H9 (cell line): ENCODE results near the gene DENND1A. TPM values are rescaled to one million over a fixed set of nuclear protein-coding genes. Genes with fewer than 3 reads are reported as not detected.
A peak's percentile ranks its signal among the peaks of the same experiment; 100 is the strongest.

Experiments used
- DNase-seq: peaks from one replicate; pipeline ENCODE4 v3.0.0-alpha.2; 2017
- H2AFZ ChIP-seq: one replicate; pipeline ENCODE4 v1.6.1; 2013; ENCODE audit warnings: mild to moderate bottlenecking, low read length, control low read depth, moderate library complexity
- H2AK5ac ChIP-seq: 2 replicates; pipeline ENCODE4 v1.6.1; 2013; ENCODE audit warnings: low read length, control low read depth, mixed read lengths; ENCODE audit not compliant: insufficient read length
- H2BK120ac ChIP-seq: one replicate; pipeline ENCODE4 v1.6.1; 2013; ENCODE audit warnings: low read depth, mild to moderate bottlenecking, low read length, control low read depth, inconsistent platforms; ENCODE audit not compliant: poor library complexity, severe bottlenecking
- H2BK12ac ChIP-seq: 2 replicates; pipeline ENCODE4 v1.6.1; 2013; ENCODE audit warnings: low read length, control low read depth, mixed read lengths, low read depth; ENCODE audit not compliant: insufficient read length
- H2BK15ac ChIP-seq: 2 replicates; pipeline ENCODE4 v1.6.1; 2013; ENCODE audit warnings: low read depth, low read length, control low read depth
- H2BK20ac ChIP-seq: one replicate; pipeline ENCODE4 v1.6.1; 2013; ENCODE audit warnings: low read depth, mild to moderate bottlenecking, low read length, control low read depth, inconsistent platforms; ENCODE audit not compliant: poor library complexity, severe bottlenecking
- H2BK5ac ChIP-seq: 2 replicates; pipeline ENCODE4 v1.6.1; 2013; ENCODE audit warnings: low read length, control low read depth, mixed read lengths; ENCODE audit not compliant: insufficient read length
- H3K14ac ChIP-seq: 2 replicates; pipeline ENCODE4 v1.6.1; 2013; ENCODE audit warnings: low read length, control low read depth; ENCODE audit not compliant: insufficient read depth
- H3K18ac ChIP-seq: 2 replicates; pipeline ENCODE4 v1.6.1; 2013; ENCODE audit warnings: low read depth, mild to moderate bottlenecking, mixed read lengths, low read length, control low read depth; ENCODE audit not compliant: insufficient read length
- H3K23ac ChIP-seq: 2 replicates; pipeline ENCODE4 v1.6.1; 2013; ENCODE audit warnings: low read length, control low read depth, mixed read lengths, low read depth; ENCODE audit not compliant: insufficient read length
- H3K23me2 ChIP-seq: 2 replicates; pipeline ENCODE4 v1.6.1; 2013; ENCODE audit warnings: low read depth, mild to moderate bottlenecking, mixed read lengths, low read length, control low read depth; ENCODE audit not compliant: insufficient read length, poor library complexity, severe bottlenecking
- H3K27ac ChIP-seq: 2 replicates; pipeline ENCODE4 v1.5.1; 2013; ENCODE audit warnings: low read length, control low read depth, mixed read lengths, low read depth; ENCODE audit not compliant: insufficient read length
- H3K27me3 ChIP-seq: 2 replicates; pipeline ENCODE4 v1.6.1; 2013; ENCODE audit warnings: low read length, control low read depth, inconsistent platforms; ENCODE audit not compliant: insufficient read depth
- H3K4ac ChIP-seq: 2 replicates; pipeline ENCODE4 v1.6.1; 2013; ENCODE audit warnings: low read depth, mild to moderate bottlenecking, control low read depth, inconsistent platforms, low read length, moderate library complexity
- H3K4me1 ChIP-seq: 2 replicates; pipeline ENCODE4 v1.6.1; 2013; ENCODE audit warnings: low read length, control low read depth, inconsistent platforms; ENCODE audit not compliant: insufficient read depth
- H3K4me2 ChIP-seq: 2 replicates; pipeline ENCODE4 v1.6.1; 2013; ENCODE audit warnings: low read length, control low read depth, mixed read lengths; ENCODE audit not compliant: insufficient read length, insufficient read depth
- H3K56ac ChIP-seq: 2 replicates; pipeline ENCODE4 v1.6.1; 2013; ENCODE audit warnings: low read depth, mild to moderate bottlenecking, mixed read lengths, low read length, control low read depth; ENCODE audit not compliant: insufficient read length
- H3K79me1 ChIP-seq: 2 replicates; pipeline ENCODE4 v1.6.1; 2013; ENCODE audit warnings: low read depth, mild to moderate bottlenecking, moderate library complexity, low read length, control low read depth, inconsistent platforms; ENCODE audit not compliant: insufficient read depth, poor library complexity, severe bottlenecking
- H3K79me2 ChIP-seq: 2 replicates; pipeline ENCODE4 v1.6.1; 2013; ENCODE audit warnings: low read length, control low read depth, inconsistent platforms; ENCODE audit not compliant: insufficient read depth
- H3K9ac ChIP-seq: 2 replicates; pipeline ENCODE4 v1.6.1; 2013; ENCODE audit warnings: low read length, control low read depth, mixed read lengths; ENCODE audit not compliant: insufficient read length; ENCODE audit errors: extremely low read depth
- H3K9me3 ChIP-seq: one replicate; pipeline ENCODE4 v1.6.1; 2013; ENCODE audit warnings: low read depth, low read length, inconsistent platforms; ENCODE audit not compliant: control insufficient read depth
- H3T11ph ChIP-seq: one replicate; pipeline ENCODE4 v1.6.1; 2013; ENCODE audit warnings: mild to moderate bottlenecking, low read length, control low read depth, inconsistent platforms
- H4K20me1 ChIP-seq: one replicate; pipeline ENCODE4 v1.6.1; 2013; ENCODE audit not compliant: control insufficient read depth, insufficient read length, insufficient read depth
- H4K5ac ChIP-seq: 2 replicates; pipeline ENCODE4 v1.6.1; 2013; ENCODE audit warnings: low read depth, mild to moderate bottlenecking, mixed read lengths, low read length, control low read depth; ENCODE audit not compliant: insufficient read length
- H4K8ac ChIP-seq: replicated peaks from 2 replicates; pipeline ENCODE4 v1.6.1; 2013; ENCODE audit warnings: low read length, control low read depth, mixed read lengths, low read depth; ENCODE audit not compliant: insufficient read length
- H4K91ac ChIP-seq: 2 replicates; pipeline ENCODE4 v1.6.1; 2013; ENCODE audit warnings: low read depth, mild to moderate bottlenecking, moderate library complexity, mixed read lengths, low read length, control low read depth; ENCODE audit not compliant: insufficient read length
- H3K27ac Mint-ChIP-seq, 3 experiments: 2 replicates in 2 of 3; 3 replicates in 1 of 3; pipeline ENCODE4 v1.8.0; 2020 to 2021; ENCODE audit warnings: mixed read lengths in 3 of 3, mild to moderate bottlenecking in 1 of 3, moderate library complexity in 1 of 3
- H3K27me3 Mint-ChIP-seq: 2 replicates; pipeline ENCODE4 v1.8.0; 2021; ENCODE audit warnings: low read depth, mild to moderate bottlenecking, moderate library complexity, mixed read lengths
- H3K36me3 Mint-ChIP-seq, 3 experiments: 2 replicates in 2 of 3; 3 replicates in 1 of 3; pipeline ENCODE4 v1.8.0; 2020 to 2021; ENCODE audit warnings: low read depth in 3 of 3, mixed read lengths in 3 of 3; ENCODE audit not compliant: insufficient read depth in 1 of 3
- H3K4me1 Mint-ChIP-seq, 2 experiments: 2 replicates each; pipeline ENCODE4 v1.8.0; 2020; ENCODE audit warnings: mixed read lengths in 2 of 2
- H3K4me3 Mint-ChIP-seq, 2 experiments: 2 replicates in 1 of 2; 3 replicates in 1 of 2; pipeline ENCODE4 v1.8.0; 2020 to 2021; ENCODE audit warnings: mild to moderate bottlenecking in 2 of 2, mixed read lengths in 2 of 2, moderate library complexity in 1 of 2
- H3K9me3 Mint-ChIP-seq, 2 experiments: 2 replicates in 1 of 2; 3 replicates in 1 of 2; pipeline ENCODE4 v1.8.0; 2020; ENCODE audit warnings: mild to moderate bottlenecking in 2 of 2, mixed read lengths in 2 of 2, moderate library complexity in 1 of 2
- WGBS: extraction: QIAGEN DNeasy Blood & Tissue Kit; methylation state at CpG from one replicate; pipeline ENCODE4 v1.1.7; 2013; ENCODE audit warnings: missing lambda C conversion rate, low lambda C conversion rate, mixed read lengths; ENCODE audit not compliant: insufficient read length; ENCODE audit errors: extremely low coverage; 5-methylcytosine and 5-hydroxymethylcytosine counted together
- total RNA-seq: library from RNA; stranded (reverse); gene quantifications from 2 replicates; pipeline ENCODE4 v1.2.1, GENCODE V29; 2021
- TF ChIP-seq, protein P1 (sequence below): fragments of 200-600 bp; sonication (generic); conservative IDR thresholded peaks from 3 replicates; pipeline ENCODE4 v1.8.0; 2021; ENCODE audit warnings: antibody characterized with exemption, mild to moderate bottlenecking

The DENND1A gene
- total RNA-seq, 1 experiment from 2014 or later: 20.4 TPM

DNA sequence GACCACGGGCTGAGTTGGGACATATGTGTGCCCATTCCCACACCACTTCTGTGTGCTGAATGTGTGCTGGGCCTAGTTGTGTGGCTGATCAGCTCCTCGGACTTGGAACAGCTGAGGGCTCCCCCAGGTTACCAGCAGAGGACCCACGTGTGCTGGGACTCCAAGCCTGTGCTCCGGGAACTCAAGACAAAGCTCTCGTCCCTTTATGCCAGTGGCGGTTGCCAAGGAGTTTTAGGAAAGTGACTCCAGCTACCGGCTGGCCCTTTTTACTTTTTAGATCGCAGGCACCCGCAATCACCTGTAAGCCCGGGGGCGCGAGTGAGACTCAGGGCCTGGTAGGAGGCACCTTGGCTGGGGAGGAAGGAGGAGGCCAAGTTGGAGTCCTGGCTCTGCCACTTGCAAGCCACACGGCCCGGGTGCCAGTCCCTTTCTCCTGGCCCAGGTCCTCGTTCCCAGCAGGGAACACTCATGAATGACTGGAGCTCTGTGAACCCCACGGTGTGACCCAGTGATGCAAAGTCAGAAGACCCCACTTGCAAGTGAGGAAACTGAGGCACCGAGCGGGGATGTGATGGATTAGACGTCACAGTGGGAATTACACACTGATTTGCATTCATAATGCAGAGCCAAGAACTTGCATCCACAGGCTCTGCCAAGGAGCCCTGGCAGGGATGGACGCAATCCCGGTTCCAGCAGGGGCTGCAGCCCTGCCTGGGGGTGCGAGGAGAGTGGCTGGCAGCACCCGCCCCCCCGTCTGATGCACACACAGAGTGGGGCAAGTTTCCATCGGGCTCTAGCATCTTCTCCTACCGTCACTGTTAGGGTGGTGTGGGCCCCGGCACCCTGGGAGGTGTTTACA, 547.0 kb downstream of the DENND1A start:
- H3K27ac Mint-ChIP-seq: no peak overlapping the region
- no peak overlapping the region for H3K27ac ChIP-seq
- H4K5ac ChIP-seq: no peak overlapping the region
- H3K4me1 ChIP-seq: no peaks in the 10 kb centered on the region
- no peak overlapping the region for H2BK20ac ChIP-seq
- H3K9me3 ChIP-seq: no peaks in the 10 kb centered on the region
- H2BK15ac ChIP-seq: no peak overlapping the region
- H3K23ac ChIP-seq: no peak overlapping the region
- no peak overlapping the region for H2BK5ac ChIP-seq
- no peak overlapping the region for H3K9ac ChIP-seq
- no peak overlapping the region for H2BK120ac ChIP-seq
- TF ChIP-seq, protein P1, sequence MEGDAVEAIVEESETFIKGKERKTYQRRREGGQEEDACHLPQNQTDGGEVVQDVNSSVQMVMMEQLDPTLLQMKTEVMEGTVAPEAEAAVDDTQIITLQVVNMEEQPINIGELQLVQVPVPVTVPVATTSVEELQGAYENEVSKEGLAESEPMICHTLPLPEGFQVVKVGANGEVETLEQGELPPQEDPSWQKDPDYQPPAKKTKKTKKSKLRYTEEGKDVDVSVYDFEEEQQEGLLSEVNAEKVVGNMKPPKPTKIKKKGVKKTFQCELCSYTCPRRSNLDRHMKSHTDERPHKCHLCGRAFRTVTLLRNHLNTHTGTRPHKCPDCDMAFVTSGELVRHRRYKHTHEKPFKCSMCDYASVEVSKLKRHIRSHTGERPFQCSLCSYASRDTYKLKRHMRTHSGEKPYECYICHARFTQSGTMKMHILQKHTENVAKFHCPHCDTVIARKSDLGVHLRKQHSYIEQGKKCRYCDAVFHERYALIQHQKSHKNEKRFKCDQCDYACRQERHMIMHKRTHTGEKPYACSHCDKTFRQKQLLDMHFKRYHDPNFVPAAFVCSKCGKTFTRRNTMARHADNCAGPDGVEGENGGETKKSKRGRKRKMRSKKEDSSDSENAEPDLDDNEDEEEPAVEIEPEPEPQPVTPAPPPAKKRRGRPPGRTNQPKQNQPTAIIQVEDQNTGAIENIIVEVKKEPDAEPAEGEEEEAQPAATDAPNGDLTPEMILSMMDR: no peak
- no peaks in the 10 kb centered on the region for H3K79me2 ChIP-seq
- no CpG with 5 or more reads among the region's 27 CpGs for WGBS
- H3K27me3 Mint-ChIP-seq: peaks cover 3% of the 10 kb centered on the region; the same call in 1 of the 2 replicates
- no peaks in the 10 kb centered on the region for H4K20me1 ChIP-seq
- H3K4me2 ChIP-seq: no peak overlapping the region
- H3K4me1 Mint-ChIP-seq: peaks cover 2 to 6% of the 10 kb centered on the region in 2 experiments; a peak in 1 of 4 replicates
- no peak overlapping the region for H4K8ac ChIP-seq
- no peaks in the 10 kb centered on the region for H3K9me3 Mint-ChIP-seq
- peaks cover 0 to 3% (median 2%) of the 10 kb centered on the region in 3 experiments; a peak in 2 of 7 replicates for H3K36me3 Mint-ChIP-seq
- no peak overlapping the region for H3K18ac ChIP-seq
- H3K4me3 Mint-ChIP-seq: no peak overlapping the region
- no peak for DNase-seq
- no peaks in the 10 kb centered on the region for H3K27me3 ChIP-seq
- H2AFZ ChIP-seq: no peak overlapping the region
- H2BK12ac ChIP-seq: no peak overlapping the region
- H3T11ph ChIP-seq: no peak overlapping the region
- no peak overlapping the region for H3K56ac ChIP-seq
- H4K91ac ChIP-seq: no peak overlapping the region
- no peaks in the 10 kb centered on the region for H3K79me1 ChIP-seq
- peak overlapping the region; percentile 27; the same call in 1 of the 2 replicates for H3K14ac ChIP-seq
- no peak overlapping the region for H3K4ac ChIP-seq
- H2AK5ac ChIP-seq: no peak overlapping the region
- H3K23me2 ChIP-seq: no peaks in the 10 kb centered on the region
